Measurements from ENCODE around the gene FGF7.

DNA sequence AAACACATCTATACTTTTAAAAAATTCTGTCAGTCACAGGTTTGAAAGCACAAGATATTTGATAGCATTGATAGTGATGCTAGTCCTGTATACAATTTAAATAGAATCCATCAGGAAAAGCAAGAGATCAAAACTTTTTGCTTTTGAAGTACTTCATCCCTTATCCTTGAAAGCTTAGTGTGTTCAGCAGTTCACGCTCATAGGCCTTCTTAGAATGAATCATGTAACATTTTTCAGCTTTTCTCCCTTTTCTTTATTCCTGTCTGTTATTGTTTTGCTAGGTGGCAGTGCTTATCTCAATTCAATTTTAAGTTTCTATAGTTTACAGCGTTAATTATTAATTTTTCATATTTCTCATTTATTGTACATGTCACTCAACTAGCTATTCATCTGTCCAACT lies 69.1 kb downstream of the FGF7 start:
- TF ChIP-seq, protein P1, sequence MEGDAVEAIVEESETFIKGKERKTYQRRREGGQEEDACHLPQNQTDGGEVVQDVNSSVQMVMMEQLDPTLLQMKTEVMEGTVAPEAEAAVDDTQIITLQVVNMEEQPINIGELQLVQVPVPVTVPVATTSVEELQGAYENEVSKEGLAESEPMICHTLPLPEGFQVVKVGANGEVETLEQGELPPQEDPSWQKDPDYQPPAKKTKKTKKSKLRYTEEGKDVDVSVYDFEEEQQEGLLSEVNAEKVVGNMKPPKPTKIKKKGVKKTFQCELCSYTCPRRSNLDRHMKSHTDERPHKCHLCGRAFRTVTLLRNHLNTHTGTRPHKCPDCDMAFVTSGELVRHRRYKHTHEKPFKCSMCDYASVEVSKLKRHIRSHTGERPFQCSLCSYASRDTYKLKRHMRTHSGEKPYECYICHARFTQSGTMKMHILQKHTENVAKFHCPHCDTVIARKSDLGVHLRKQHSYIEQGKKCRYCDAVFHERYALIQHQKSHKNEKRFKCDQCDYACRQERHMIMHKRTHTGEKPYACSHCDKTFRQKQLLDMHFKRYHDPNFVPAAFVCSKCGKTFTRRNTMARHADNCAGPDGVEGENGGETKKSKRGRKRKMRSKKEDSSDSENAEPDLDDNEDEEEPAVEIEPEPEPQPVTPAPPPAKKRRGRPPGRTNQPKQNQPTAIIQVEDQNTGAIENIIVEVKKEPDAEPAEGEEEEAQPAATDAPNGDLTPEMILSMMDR (IDR thresholded peaks at IDR 0.05; ENCODE audit: low read length): no peak
- TF ChIP-seq EZH2phosphoT487 (IDR thresholded peaks at IDR 0.05; ENCODE audit: low read length): no peak
- TF ChIP-seq EZH2 (optimal IDR thresholded peaks at IDR 0.05; ENCODE audit: low read depth, low read length): no peak

Data from MM.1S (cell line).